Renal pelvis (tissue), 12 donors: ENCODE data around the gene RASA3. TPM values are rescaled to one million over a fixed set of nuclear protein-coding genes. Genes with fewer than 3 reads are reported as not detected.
"Not testable (repeated sequence)": the region's sequence is repeated elsewhere in the genome, so short reads cannot be mapped to it uniquely, and the experiment has no call there.

ENCODE experiments used
- DNase-seq: peaks from one replicate; pipeline ENCODE4 v3.0.0-alpha.2; 2013
- long read RNA-seq, 16 experiments: transcript quantifications; one replicate each; lab custom pipeline, GENCODE V29; 2026
- polyA plus RNA-seq, 3 donors: library from polyadenylated mRNA; unstranded; fragments of 120-200 nt; gene quantifications; one replicate each; pipeline ENCODE4 v1.2.1, GENCODE V29; 2013; ENCODE audit not compliant: insufficient read length in 3 of 3

Gene RASA3
- 10 to 100 TPM; 11.3 to 13.4 (median 12.1) TPM for polyA plus RNA-seq
- long read RNA-seq, donor 1, full-length matches to known transcripts, result 2 of 2 reads
- long read RNA-seq, donor 1, partial matches to known transcripts, result 0 of 2 reads
- long read RNA-seq, donor 1, other reads (novel, unspliced or antisense), result 0 of 2 reads
- long read RNA-seq, donor 2, full-length matches to known transcripts, result 3 of 3 reads
- long read RNA-seq, donor 2, partial matches to known transcripts, result 0 of 3 reads
- long read RNA-seq, donor 2, other reads (novel, unspliced or antisense), result 0 of 3 reads
- long read RNA-seq, donor 3, full-length matches to known transcripts, result 1 of 1 reads
- long read RNA-seq, donor 3, partial matches to known transcripts, result 0 of 1 reads
- long read RNA-seq, donor 3, other reads (novel, unspliced or antisense), result 0 of 1 reads
- long read RNA-seq, donor 4, partial matches to known transcripts, result 6 of 6 reads
- long read RNA-seq, donor 4, other reads (novel, unspliced or antisense), result 0 of 6 reads
- long read RNA-seq, donor 5, result 0 reads
- long read RNA-seq, donor 6, full-length matches to known transcripts, result 1 of 1 reads
- long read RNA-seq, donor 6, partial matches to known transcripts, result 0 of 1 reads
- long read RNA-seq, donor 6, other reads (novel, unspliced or antisense), result 0 of 1 reads
- long read RNA-seq, donor 7, full-length matches to known transcripts, result 3 of 3 reads
- long read RNA-seq, donor 7, partial matches to known transcripts, result 0 of 3 reads
- long read RNA-seq, donor 7, other reads (novel, unspliced or antisense), result 0 of 3 reads
- long read RNA-seq, donor 8, result 0 reads
- long read RNA-seq, donor 9, result 0 reads
- long read RNA-seq, donor 10, result 0 reads
- long read RNA-seq, donor 11, full-length matches to known transcripts, result 3 of 3 reads
- long read RNA-seq, donor 11, partial matches to known transcripts, result 0 of 3 reads
- long read RNA-seq, donor 11, other reads (novel, unspliced or antisense), result 0 of 3 reads
- long read RNA-seq, donor 12, full-length matches to known transcripts, result 3 of 3 reads
- long read RNA-seq, donor 12, partial matches to known transcripts, result 0 of 3 reads
- long read RNA-seq, donor 12, other reads (novel, unspliced or antisense), result 0 of 3 reads
- long read RNA-seq, donor 13, result 0 reads
- long read RNA-seq, donor 14, result 0 reads
- long read RNA-seq, donor 15, result 0 reads
- long read RNA-seq, donor 16, full-length matches to known transcripts, result 1 of 1 reads
- long read RNA-seq, donor 16, partial matches to known transcripts, result 0 of 1 reads
- long read RNA-seq, donor 16, other reads (novel, unspliced or antisense), result 0 of 1 reads

GRCh38 chr13:114132419-114133121 lies at the start of gene RASA3:
Gene RASA3 (minus strand): TSS chr13:114132623. CDS start chr13:114132489, 134 bp downstream.
- peak; percentile 87 for DNase-seq

GRCh38 chr13:114179087-114179658 lies 46.8 kb upstream of the RASA3 start, which contains the start of gene CFAP97D2:
Gene CFAP97D2 (plus strand): TSS chr13:114179257. CDS start chr13:114179331, 74 bp downstream.
- DNase-seq, result no peak

GRCh38 chr13:114177245-114178010 lies 45.0 kb upstream of the RASA3 start:
- DNase-seq, result no peak

- DNase-seq, result not testable (repeated sequence)
Observed at GRCh38 chr13:114176359-114176902, 44.0 kb upstream of the RASA3 start.

- DNase-seq, result peak; percentile 9
Observed at GRCh38 chr13:114174529-114174961, 42.1 kb upstream of the RASA3 start.

GRCh38 chr13:114173745-114174144 lies 41.3 kb upstream of the RASA3 start:
- DNase-seq, result no peak

GRCh38 chr13:114173272-114173671 lies 40.8 kb upstream of the RASA3 start:
- no peak for DNase-seq

- no peak for DNase-seq
Observed at GRCh38 chr13:114167885-114168284, 35.5 kb upstream of the RASA3 start.

GRCh38 chr13:114167426-114167825 lies 35.0 kb upstream of the RASA3 start:
- no peak for DNase-seq

GRCh38 chr13:114166381-114167131 lies 34.1 kb upstream of the RASA3 start:
- no peak for DNase-seq

GRCh38 chr13:114164681-114165429 lies 32.4 kb upstream of the RASA3 start:
- DNase-seq, result no peak

- DNase-seq, result no peak
Observed at GRCh38 chr13:114164053-114164452, 31.6 kb upstream of the RASA3 start.

- DNase-seq, result no peak
Observed at GRCh38 chr13:114162533-114162922, 30.1 kb upstream of the RASA3 start.

GRCh38 chr13:114161644-114162532 lies 29.5 kb upstream of the RASA3 start:
- DNase-seq, result no peak

GRCh38 chr13:114161028-114161556 lies 28.7 kb upstream of the RASA3 start:
- DNase-seq, result no peak

- not testable (repeated sequence) for DNase-seq
Observed at GRCh38 chr13:114158869-114159666, 26.6 kb upstream of the RASA3 start.
